Common myeloid progenitor, CD34-positive (primary cell): ENCODE measurements around the gene MOB3B.
A peak's percentile ranks its signal among the peaks of the same experiment; 100 is the strongest.

Experiments used
- CTCF ChIA-PET: fragments of 350-600 bp; sonication (Branson Sonifier 250); formaldehyde crosslinking; loops from one replicate; lab custom pipeline; 2021; ENCODE audit warnings: antibody characterized with exemption; lab: Charles Lee
- POLR2A ChIA-PET: fragments of 350-600 bp; sonication (Branson Sonifier 250); formaldehyde crosslinking; loops from one replicate; lab custom pipeline; 2021; ENCODE audit warnings: antibody characterized with exemption; lab: Charles Lee
- DNase-seq, 3 donors: peaks; one replicate each; pipeline versions ENCODE4 v3.0.0 to v3.0.0-alpha.2; 2013
- H3K27ac ChIP-seq, 2 experiments: 1 replicate in 1 of 2; 2 replicates in 1 of 2; pipeline ENCODE4 v1.7.0; 2013; ENCODE audit warnings: inconsistent platforms in 2 of 2, low read length in 2 of 2, mild to moderate bottlenecking in 2 of 2, low read depth in 1 of 2, moderate library complexity in 1 of 2; ENCODE audit not compliant: severe bottlenecking in 2 of 2, insufficient read depth in 1 of 2, poor library complexity in 1 of 2
- H3K27me3 ChIP-seq, 5 experiments: replicated peaks in 2 of 5; 1 replicate in 3 of 5; 2 replicates in 2 of 5; pipeline versions ENCODE4 v1.6.1 to v1.7.0; 2013; ENCODE audit warnings: low read length in 4 of 5, mild to moderate bottlenecking in 2 of 5, moderate library complexity in 2 of 5, inconsistent platforms in 1 of 5; ENCODE audit not compliant: insufficient read depth in 5 of 5, control insufficient read depth in 4 of 5
- H3K36me3 ChIP-seq, 4 experiments: 1 replicate in 2 of 4; 2 replicates in 2 of 4; pipeline versions ENCODE4 v1.6.1 to v1.7.0; 2013; ENCODE audit warnings: low read length in 3 of 4, control low read depth in 1 of 4, mild to moderate bottlenecking in 1 of 4; ENCODE audit not compliant: control insufficient read depth in 4 of 4, insufficient read depth in 4 of 4
- H3K4me1 ChIP-seq, 4 experiments: 1 replicate in 3 of 4; 2 replicates in 1 of 4; pipeline versions ENCODE4 v1.6.1 to v1.7.1; 2013; ENCODE audit warnings: low read length in 3 of 4, mild to moderate bottlenecking in 3 of 4, control low read depth in 1 of 4, inconsistent platforms in 1 of 4, moderate library complexity in 1 of 4; ENCODE audit not compliant: control insufficient read depth in 4 of 4, insufficient read depth in 4 of 4; ENCODE audit errors: control extremely low read depth in 1 of 4
- H3K4me3 ChIP-seq, 7 experiments: 1 replicate in 4 of 7; 2 replicates in 3 of 7; pipeline versions ENCODE4 v1.5.1 to v1.7.0; 2013; ENCODE audit warnings: mild to moderate bottlenecking in 7 of 7, low read length in 6 of 7, moderate library complexity in 6 of 7, inconsistent platforms in 2 of 7, low read depth in 2 of 7, control low read depth in 1 of 7; ENCODE audit not compliant: insufficient read depth in 4 of 7, control insufficient read depth in 1 of 7; ENCODE audit errors: extremely low read depth in 1 of 7
- H3K9me3 ChIP-seq, 5 experiments: 1 replicate in 4 of 5; 2 replicates in 1 of 5; pipeline versions ENCODE4 v1.6.1 to v1.7.1; 2013; ENCODE audit warnings: low read length in 4 of 5, mild to moderate bottlenecking in 2 of 5, inconsistent platforms in 1 of 5, low read depth in 1 of 5, moderate library complexity in 1 of 5; ENCODE audit not compliant: control insufficient read depth in 4 of 5, insufficient read depth in 2 of 5; ENCODE audit errors: control extremely low read depth in 1 of 5
- WGBS: methylation state at CpG from one replicate; pipeline ENCODE4 v1.1.5; 2013; ENCODE audit not compliant: insufficient coverage; 5-methylcytosine and 5-hydroxymethylcytosine counted together

MOB3B gene

DNA sequence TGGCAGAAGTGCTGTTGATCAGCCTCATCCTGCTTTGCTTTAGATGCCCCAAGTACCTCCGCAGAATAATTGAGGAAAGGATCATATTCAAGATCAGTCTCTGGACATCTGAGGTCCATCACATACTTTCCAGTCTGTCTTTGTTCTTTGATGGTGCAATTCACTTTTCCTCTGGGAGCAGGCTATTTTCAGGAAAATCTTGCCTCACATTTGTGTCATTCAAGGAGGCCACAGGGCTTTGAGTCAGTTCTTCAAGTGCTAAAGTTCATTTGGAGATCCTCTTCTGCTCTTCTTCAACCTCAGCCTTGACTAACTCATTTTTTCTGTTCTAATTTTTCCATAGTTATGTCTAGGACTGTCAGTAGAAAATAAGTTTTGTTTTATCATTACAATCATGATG lies 251.2 kb downstream of the MOB3B start:
- Histone ChIP-seq H3K36me3 (no peaks in the 10 kb centered on the region), H3K27me3 (no peaks in the 10 kb centered on the region), H3K9me3 (no peaks in the 10 kb centered on the region), H3K4me1 (peaks cover 0 to 26% (median 5%) of the 10 kb centered on the region in 4 experiments), H3K4me3 (no peak overlapping the region), H3K27ac (no peak overlapping the region)
- CTCF ChIA-PET = interaction anchor here (1.0 to 1.1 kb wide), 2 partner anchors 245 to 249 kb away, joined by 5 read pairs; no protein-coding TSS in a partner anchor
- POLR2A ChIA-PET = no interaction called here
- DNase-seq = no peak
- 100% methylated on average over 1 of the region's 1 CpG for WGBS

DNA sequence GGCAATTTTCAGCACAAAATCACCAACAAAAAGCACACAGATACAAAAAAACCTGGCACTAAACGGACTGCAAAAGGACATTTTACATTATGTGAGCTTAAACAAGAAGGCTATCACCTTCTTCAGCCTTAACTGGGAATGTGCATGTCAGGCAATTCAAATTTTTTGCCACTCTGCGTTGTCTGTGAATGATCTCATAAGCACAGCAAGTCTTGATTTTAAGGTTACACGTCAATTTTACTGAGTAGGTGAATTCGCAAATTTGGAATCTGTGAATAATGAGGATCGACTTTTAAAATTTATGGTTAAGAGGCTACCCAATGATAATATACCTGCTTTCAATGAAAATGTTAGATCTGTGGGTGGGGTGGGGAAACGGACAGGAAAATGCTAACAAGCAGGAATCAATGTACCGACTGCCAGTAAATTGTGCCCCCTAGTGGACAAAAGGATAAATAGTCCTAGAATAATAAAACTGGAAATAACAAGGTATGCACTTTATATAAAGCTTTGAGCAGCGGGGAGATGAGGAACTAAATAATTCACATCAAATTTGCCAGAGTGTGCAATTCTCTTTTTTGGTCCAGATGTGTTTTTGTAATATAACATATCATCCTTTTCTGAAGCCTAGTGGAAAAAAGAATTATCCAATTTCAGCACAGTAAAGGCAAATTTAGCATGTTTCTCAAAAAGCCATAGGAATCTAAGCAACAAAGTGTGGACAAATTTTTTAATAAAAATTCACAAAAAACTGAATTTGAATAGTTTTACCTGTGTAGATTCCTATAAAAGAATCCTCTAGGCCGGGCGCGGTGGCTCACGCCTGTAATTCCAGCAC lies 253.2 kb downstream of the MOB3B start:
- WGBS = 61% methylated on average over 9 of the region's 12 CpGs
- Histone ChIP-seq H3K27me3 (no peaks in the 10 kb centered on the region), H3K9me3 (no peaks in the 10 kb centered on the region), H3K27ac (no peak overlapping the region), H3K4me3 (peak overlapping the region in 2 of 7 experiments; percentile 37 to 51), H3K36me3 (no peaks in the 10 kb centered on the region), H3K4me1 (peaks cover 0 to 21% (median 5%) of the 10 kb centered on the region in 4 experiments)
- peak; percentile 70 to 81 (median 78) for DNase-seq
- CTCF ChIA-PET = interaction anchor here (0.7 to 1.9 kb wide), 5 partner anchors 16 to 244 kb away, joined by 3 to 9 read pairs (median 4); no protein-coding TSS in a partner anchor
- POLR2A ChIA-PET = no interaction called here
